GM12878 (cell line): ENCODE results near the gene SLC2A9. TPM values are rescaled to one million over a fixed set of nuclear protein-coding genes. Genes with fewer than 3 reads are reported as not detected.

Experiments used
- ATAC-seq: fragments of 200-7000 bp; cut with Tn5 transposase; 3 replicates; pipeline ENCODE4 v1.9.1; 2020; ENCODE audit warnings: mild to moderate bottlenecking, moderate library complexity
- BruUV-seq: library from RNA; stranded (reverse); fragments of 400-500 nt; replicated peaks from 2 replicates; lab custom pipeline; 2021; lab: Mats Ljungman, UMichigan
- CTCF ChIA-PET: fragments of 300-600 bp; sonication (Branson Sonifier 250); formaldehyde crosslinking; extraction: SDS; loops from one replicate; lab custom pipeline; 2021; ENCODE audit warnings: inconsistent platforms; lab: Yijun Ruan, JAX
- POLR2A ChIA-PET: fragments of 350-600 bp; formaldehyde crosslinking; extraction: SDS; loops from one replicate; lab custom pipeline; 2021; ENCODE audit warnings: inconsistent platforms; lab: Charles Lee
- RAD21 ChIA-PET: fragments of 300-600 bp; sonication (Branson Sonifier 250); formaldehyde crosslinking; loops from one replicate; lab custom pipeline; 2023; ENCODE audit warnings: antibody characterized with exemption; ENCODE audit not compliant: unreplicated experiment; lab: Charles Lee
- SMC1A ChIA-PET: fragments of 300-600 bp; sonication (Branson Sonifier 250); formaldehyde crosslinking; loops from one replicate; lab custom pipeline; 2023; ENCODE audit not compliant: unreplicated experiment, uncharacterized antibody; lab: Charles Lee
- DNase-seq: peaks from one replicate; pipeline ENCODE4 v3.0.0-alpha.2; 2011; ENCODE audit warnings: low read depth, low spot score
- FAIRE-seq: peaks from 3 replicates; lab custom pipeline; 2011; peaks lifted over from hg19 to GRCh38; lab: Jason Lieb, UNC
- H2AFZ ChIP-seq: 2 replicates; pipeline ENCODE4 v1.6.0; 2011; ENCODE audit warnings: low read depth, low read length, control low read depth; ENCODE audit not compliant: control insufficient read depth
- H3K27ac ChIP-seq: 2 replicates; pipeline ENCODE4 v1.5.1; 2011; ENCODE audit warnings: control low read depth; ENCODE audit not compliant: control insufficient read depth, insufficient read depth
- H3K27me3 ChIP-seq, 2 experiments: replicated peaks in 1 of 2; 2 replicates each; pipeline versions ENCODE4 v1.6.0 to v1.6.1; 2011; ENCODE audit warnings: low read length in 1 of 2; ENCODE audit not compliant: control insufficient read depth in 2 of 2, insufficient read depth in 2 of 2
- H3K36me3 ChIP-seq, 2 experiments: 2 replicates each; pipeline ENCODE4 v1.5.1; 2011; ENCODE audit warnings: low read length in 1 of 2; ENCODE audit not compliant: control insufficient read depth in 2 of 2, insufficient read depth in 2 of 2
- H3K4me1 ChIP-seq: 2 replicates; pipeline ENCODE4 v1.6.1; 2011; ENCODE audit warnings: mild to moderate bottlenecking, low read length, moderate library complexity, mixed read lengths; ENCODE audit not compliant: control insufficient read depth, insufficient read depth
- H3K4me2 ChIP-seq: 2 replicates; pipeline ENCODE4 v1.6.0; 2011; ENCODE audit warnings: control low read depth; ENCODE audit not compliant: control insufficient read depth, insufficient read depth
- H3K4me3 ChIP-seq: fragments of 200-600 bp; sonication (generic); 2 replicates; pipeline ENCODE4 v1.5.1; 2016
- H3K79me2 ChIP-seq: 2 replicates; pipeline ENCODE4 v1.6.0; 2011; ENCODE audit warnings: low read length; ENCODE audit not compliant: control insufficient read depth, insufficient read depth
- H3K9ac ChIP-seq: 2 replicates; pipeline ENCODE4 v1.8.0; 2011; ENCODE audit warnings: low read length, control low read depth, mixed read lengths; ENCODE audit not compliant: control insufficient read depth, insufficient read depth
- H3K9me3 ChIP-seq: replicated peaks from 3 replicates; pipeline ENCODE4 v1.5.1; 2011; ENCODE audit warnings: mild to moderate bottlenecking, low read length; ENCODE audit not compliant: control insufficient read depth, insufficient read depth
- H4K20me1 ChIP-seq: 2 replicates; pipeline ENCODE4 v1.6.0; 2011; ENCODE audit not compliant: control insufficient read depth, insufficient read depth
- ATF7 ChIP-seq: fragments of 450-650 bp; IDR thresholded peaks from 2 replicates; pipeline ENCODE4 v1.6.1; 2016; ENCODE audit warnings: low read depth, mild to moderate bottlenecking
- CHD2 ChIP-seq: IDR thresholded peaks from 2 replicates; pipeline ENCODE4 v1.6.1; 2011; ENCODE audit warnings: low read depth, low read length, improper control_type of control experiment, borderline replicate concordance
- DPF2 ChIP-seq: fragments of 450-650 bp; IDR thresholded peaks from 2 replicates; pipeline ENCODE4 v1.6.1; 2017; ENCODE audit warnings: mild to moderate bottlenecking
- IKZF1 ChIP-seq: fragments of 450-650 bp; conservative IDR thresholded peaks from 2 replicates; pipeline ENCODE4 v1.6.1; 2017; ENCODE audit warnings: antibody characterized with exemption, mild to moderate bottlenecking
- LARP7 ChIP-seq: fragments of 450-650 bp; IDR thresholded peaks from 2 replicates; pipeline ENCODE4 v1.6.1; 2017; ENCODE audit warnings: mild to moderate bottlenecking
- MEF2B ChIP-seq: fragments of 450-650 bp; IDR thresholded peaks from 2 replicates; pipeline ENCODE4 v1.6.1; 2018; ENCODE audit warnings: mild to moderate bottlenecking, moderate library complexity; ENCODE audit not compliant: partially characterized antibody, poor library complexity, severe bottlenecking
- MTA2 ChIP-seq: fragments of 450-650 bp; IDR thresholded peaks from 2 replicates; pipeline ENCODE4 v1.6.1; 2016; ENCODE audit warnings: low read depth, mild to moderate bottlenecking, moderate library complexity
- NRF1 ChIP-seq: conservative IDR thresholded peaks from 2 replicates; pipeline ENCODE4 v1.6.1; 2011; ENCODE audit warnings: mild to moderate bottlenecking, low read depth, low read length, improper control_type of control experiment
- PAX5 ChIP-seq: IDR thresholded peaks from 2 replicates; pipeline ENCODE4 v1.6.1; 2011; ENCODE audit warnings: low read depth, low read length, borderline replicate concordance
- POU2F2 ChIP-seq: IDR thresholded peaks from 3 replicates; pipeline ENCODE4 v1.6.1; 2011; ENCODE audit warnings: low read depth, mild to moderate bottlenecking, low read length, borderline replicate concordance
- RUNX3 ChIP-seq: IDR thresholded peaks from 2 replicates; pipeline ENCODE4 v1.6.1; 2012; ENCODE audit warnings: low read length, inconsistent platforms
- SP1 ChIP-seq: IDR thresholded peaks from one replicate; pipeline ENCODE4 v1.6.1; 2011; ENCODE audit warnings: low read depth, low read length
- SRF ChIP-seq, 2 experiments: IDR thresholded peaks; 2 replicates each; pipeline ENCODE4 v1.6.1; 2011; ENCODE audit warnings: low read depth in 2 of 2, low read length in 2 of 2, mild to moderate bottlenecking in 1 of 2, moderate library complexity in 1 of 2
- YY1 ChIP-seq: IDR thresholded peaks from 2 replicates; pipeline ENCODE4 v1.6.1; 2011; ENCODE audit warnings: low read depth, mild to moderate bottlenecking, low read length
- ZNF24 ChIP-seq: fragments of 450-650 bp; IDR thresholded peaks from 2 replicates; pipeline ENCODE4 v1.6.1; 2017; ENCODE audit warnings: antibody characterized with exemption, mild to moderate bottlenecking
- ZSCAN29 ChIP-seq: fragments of 450-650 bp; IDR thresholded peaks from 2 replicates; pipeline ENCODE4 v1.6.1; 2017; ENCODE audit warnings: mild to moderate bottlenecking, moderate library complexity
- WGBS: methylation state at CpG from one replicate; pipeline ENCODE4 v1.1.6; 2016; ENCODE audit warnings: low lambda C conversion rate; ENCODE audit not compliant: insufficient replicate concordance, insufficient coverage; ENCODE audit errors: missing lambda C conversion rate; 5-methylcytosine and 5-hydroxymethylcytosine counted together
- in situ Hi-C: fragments of 300-500 bp; cut with MboI; formaldehyde crosslinking; loops from 9 replicates; pipeline ENCODE4 v1.14.3; 2018; ENCODE audit warnings: mixed read lengths
- intact Hi-C: fragments of 100-400 bp; cut with micrococcal nuclease; formaldehyde crosslinking; loops from one replicate; pipeline ENCODE4 v1.14.2; 2022; ENCODE audit not compliant: unreplicated experiment
- polyA plus RNA-seq, 11 experiments: library from polyadenylated mRNA; depleted of rRNA in 4 of 11; unstranded in 6 of 11; stranded (reverse) in 5 of 11; fragments of >200 nt; fragmentation: Nextera tagmentation in 4 of 11; fragmentation: Illumina TruSeq in 1 of 11; extraction: Ambion mirVana in 4 of 11; extraction: Trizol in 1 of 11; gene quantifications; 1 replicate in 1 of 11; 2 replicates in 10 of 11; pipeline versions ENCODE4 v1.2.1 to v1.2.3, GENCODE V29; 2011 to 2016; ENCODE audit warnings: inconsistent platforms in 2 of 11, missing spikeins in 2 of 11, low read depth in 1 of 11
- total RNA-seq, 4 experiments: library from RNA; depleted of rRNA in 3 of 4; stranded (reverse); fragments of >200 nt in 3 of 4; fragmentation: Illumina TruSeq in 1 of 4; extraction: Trizol in 1 of 4; gene quantifications; 2 replicates each; pipeline versions ENCODE4 v1.2.1 to v1.2.3, GENCODE V29; 2013 to 2021
- TF ChIP-seq, protein P1 (sequence below): IDR thresholded peaks from 2 replicates; pipeline ENCODE4 v1.6.1; 2011; ENCODE audit warnings: mild to moderate bottlenecking, low read depth, low read length, moderate library complexity; ENCODE audit not compliant: insufficient replicate concordance
- TF ChIP-seq, protein P2 (sequence below): fragments of 450-650 bp; IDR thresholded peaks from 2 replicates; pipeline ENCODE4 v1.6.1; 2016; ENCODE audit warnings: mild to moderate bottlenecking
- TF ChIP-seq, protein P3 (sequence below): IDR thresholded peaks from 2 replicates; pipeline ENCODE4 v1.6.1; 2012; ENCODE audit warnings: low read depth, low read length, improper control_type of control experiment

SLC2A9 gene
- total and polyA plus RNA-seq, 10 of the 15 experiments (the other 5 are each of a cell fraction or from before 2014, with no cell fraction given): 0.28 to 2.8 (median 1.2) TPM

DNA sequence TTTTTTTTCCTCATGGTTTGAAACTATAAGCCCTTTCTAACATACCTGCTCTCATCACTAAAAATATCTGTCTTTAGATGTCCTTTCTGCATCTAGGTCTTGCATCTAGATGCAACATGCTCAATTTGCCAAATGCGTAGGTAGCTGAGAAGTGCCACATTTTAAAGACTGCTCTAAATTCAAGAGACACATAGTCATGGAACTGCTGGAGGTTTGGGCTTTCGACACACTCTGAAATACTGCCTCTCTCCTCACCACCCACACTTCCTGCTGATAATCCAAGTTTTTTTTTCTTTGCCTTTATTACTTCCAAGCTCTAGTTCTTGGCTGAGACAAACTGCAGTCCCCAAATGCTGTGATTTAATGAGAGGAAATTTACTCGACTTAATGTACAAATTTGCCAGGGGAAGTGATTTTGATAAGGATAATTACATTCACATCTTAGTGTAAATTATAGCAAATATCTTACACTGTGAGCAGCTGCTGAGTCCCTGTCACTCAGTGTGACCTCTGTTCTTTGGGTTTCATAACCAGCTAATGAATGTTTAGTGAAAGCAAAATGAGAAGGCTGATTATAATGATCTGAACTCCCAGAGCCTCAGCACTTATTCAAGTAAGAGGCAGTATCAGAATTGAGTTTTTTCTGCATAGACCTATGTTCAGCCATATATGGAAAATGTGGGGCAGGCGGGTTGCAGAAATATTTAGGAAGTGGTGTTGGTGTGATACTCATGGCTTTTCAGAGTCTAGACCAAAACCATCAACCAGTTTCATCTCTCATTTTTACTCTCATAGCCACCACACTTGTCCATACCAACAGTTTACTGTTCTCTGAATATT lies 208.6 kb downstream of the SLC2A9 start:
- SMC1A ChIA-PET: interaction anchor here (0.8 to 1.3 kb wide), 4 partner anchors 11 to 305 kb away, joined by 3 to 11 read pairs (median 4); no protein-coding TSS in a partner anchor
- RAD21 ChIA-PET: interaction anchor here (0.9 to 1.3 kb wide), 6 partner anchors 9 to 204 kb away, joined by 3 to 6 read pairs (median 3); no protein-coding TSS in a partner anchor
- in situ Hi-C loops (no loop called here), intact Hi-C loops (no loop called here)
- WGBS: 25% methylated on average over 4 of the region's 4 CpGs
- H3K9ac ChIP-seq: no peak overlapping the region
- CTCF ChIA-PET: interaction anchor here (0.6 to 2.5 kb wide), 4 partner anchors 10 to 201 kb away, joined by 3 to 11 read pairs (median 4); no protein-coding TSS in a partner anchor
- POLR2A ChIA-PET: interaction anchor here (0.5 kb wide), 1 partner anchor 1026 kb away, joined by 3 read pairs; no protein-coding TSS in a partner anchor
- no peaks in the 10 kb centered on the region for H4K20me1 ChIP-seq
- DNase-seq: peak; percentile 57
- no peaks in the 10 kb centered on the region for H3K79me2 ChIP-seq
- no TSS peak for BruUV-seq
- H3K4me2 ChIP-seq: 0 out of 2 replicates have a peak overlapping the region, but pooled peaks have one; percentile 3
- ATAC-seq: peak; percentile 83
- H3K27me3 ChIP-seq: no peaks in the 10 kb centered on the region; a peak in 1 of 4 replicates
- H3K36me3 ChIP-seq: no peaks in the 10 kb centered on the region
- no peak overlapping the region for H2AFZ ChIP-seq
- FAIRE-seq: peak; percentile 93
- peaks cover 3% of the 10 kb centered on the region; the same call in 1 of the 2 replicates for H3K4me1 ChIP-seq
- H3K4me3 ChIP-seq: no peak overlapping the region
- no peak overlapping the region for H3K27ac ChIP-seq
- no peaks in the 10 kb centered on the region; the same call in 2 of the 3 replicates for H3K9me3 ChIP-seq
- peak; percentile 87 for TF ChIP-seq ZSCAN29
- peak; percentile 79; the same call in 1 of the 2 replicates for TF ChIP-seq DPF2
- TF ChIP-seq YY1: no peak
- no peak for TF ChIP-seq SP1
- peak; percentile 95 for TF ChIP-seq MTA2
- TF ChIP-seq IKZF1: peak; percentile 75
- no peak for TF ChIP-seq POU2F2
- peak in 1 of 2 experiments; percentile 74; a peak in 1 of 4 replicates for TF ChIP-seq SRF (IDR thresholded peaks at IDR 0.05; ENCODE audit: low read depth in 2 of 2, low read length in 2 of 2)
- TF ChIP-seq ATF7: peak; percentile 65
- TF ChIP-seq CHD2: peak; percentile 51; the same call in 1 of the 2 replicates
- no peak for TF ChIP-seq NRF1
- TF ChIP-seq, protein P1, sequence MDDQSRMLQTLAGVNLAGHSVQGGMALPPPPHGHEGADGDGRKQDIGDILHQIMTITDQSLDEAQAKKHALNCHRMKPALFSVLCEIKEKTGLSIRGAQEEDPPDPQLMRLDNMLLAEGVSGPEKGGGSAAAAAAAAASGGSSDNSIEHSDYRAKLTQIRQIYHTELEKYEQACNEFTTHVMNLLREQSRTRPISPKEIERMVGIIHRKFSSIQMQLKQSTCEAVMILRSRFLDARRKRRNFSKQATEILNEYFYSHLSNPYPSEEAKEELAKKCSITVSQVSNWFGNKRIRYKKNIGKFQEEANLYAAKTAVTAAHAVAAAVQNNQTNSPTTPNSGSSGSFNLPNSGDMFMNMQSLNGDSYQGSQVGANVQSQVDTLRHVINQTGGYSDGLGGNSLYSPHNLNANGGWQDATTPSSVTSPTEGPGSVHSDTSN: peak; percentile 67
- TF ChIP-seq, protein P2, sequence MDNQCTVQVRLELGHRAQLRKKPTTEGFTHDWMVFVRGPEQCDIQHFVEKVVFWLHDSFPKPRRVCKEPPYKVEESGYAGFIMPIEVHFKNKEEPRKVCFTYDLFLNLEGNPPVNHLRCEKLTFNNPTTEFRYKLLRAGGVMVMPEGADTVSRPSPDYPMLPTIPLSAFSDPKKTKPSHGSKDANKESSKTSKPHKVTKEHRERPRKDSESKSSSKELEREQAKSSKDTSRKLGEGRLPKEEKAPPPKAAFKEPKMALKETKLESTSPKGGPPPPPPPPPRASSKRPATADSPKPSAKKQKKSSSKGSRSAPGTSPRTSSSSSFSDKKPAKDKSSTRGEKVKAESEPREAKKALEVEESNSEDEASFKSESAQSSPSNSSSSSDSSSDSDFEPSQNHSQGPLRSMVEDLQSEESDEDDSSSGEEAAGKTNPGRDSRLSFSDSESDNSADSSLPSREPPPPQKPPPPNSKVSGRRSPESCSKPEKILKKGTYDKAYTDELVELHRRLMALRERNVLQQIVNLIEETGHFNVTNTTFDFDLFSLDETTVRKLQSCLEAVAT: peak; percentile 41
- TF ChIP-seq MEF2B: peak; percentile 34
- TF ChIP-seq RUNX3: peak; percentile 73
- TF ChIP-seq, protein P3, sequence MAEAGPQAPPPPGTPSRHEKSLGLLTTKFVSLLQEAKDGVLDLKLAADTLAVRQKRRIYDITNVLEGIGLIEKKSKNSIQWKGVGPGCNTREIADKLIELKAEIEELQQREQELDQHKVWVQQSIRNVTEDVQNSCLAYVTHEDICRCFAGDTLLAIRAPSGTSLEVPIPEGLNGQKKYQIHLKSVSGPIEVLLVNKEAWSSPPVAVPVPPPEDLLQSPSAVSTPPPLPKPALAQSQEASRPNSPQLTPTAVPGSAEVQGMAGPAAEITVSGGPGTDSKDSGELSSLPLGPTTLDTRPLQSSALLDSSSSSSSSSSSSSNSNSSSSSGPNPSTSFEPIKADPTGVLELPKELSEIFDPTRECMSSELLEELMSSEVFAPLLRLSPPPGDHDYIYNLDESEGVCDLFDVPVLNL: no peak
- 0 out of 2 replicates have a peak, but pooled peaks have one; percentile 21 for TF ChIP-seq PAX5
- no peak for TF ChIP-seq LARP7
- TF ChIP-seq ZNF24: peak; percentile 35; the same call in 1 of the 2 replicates
